T-helper 2 cell (primary cell): ENCODE results near the gene SLC22A4.

Experiments used
- DNase-seq, 5 experiments: peaks; one replicate each; pipeline versions ENCODE4 v3.0.0 to v3.0.0-alpha.2; 2012 to 2022

The SLC22A4 gene

GRCh38 chr5:132344775-132345514 is 50.8 kb downstream of the SLC22A4 start:
- no peak for DNase-seq

GRCh38 chr5:132353486-132353995 is 59.3 kb downstream of the SLC22A4 start:
- no peak for DNase-seq

DNA sequence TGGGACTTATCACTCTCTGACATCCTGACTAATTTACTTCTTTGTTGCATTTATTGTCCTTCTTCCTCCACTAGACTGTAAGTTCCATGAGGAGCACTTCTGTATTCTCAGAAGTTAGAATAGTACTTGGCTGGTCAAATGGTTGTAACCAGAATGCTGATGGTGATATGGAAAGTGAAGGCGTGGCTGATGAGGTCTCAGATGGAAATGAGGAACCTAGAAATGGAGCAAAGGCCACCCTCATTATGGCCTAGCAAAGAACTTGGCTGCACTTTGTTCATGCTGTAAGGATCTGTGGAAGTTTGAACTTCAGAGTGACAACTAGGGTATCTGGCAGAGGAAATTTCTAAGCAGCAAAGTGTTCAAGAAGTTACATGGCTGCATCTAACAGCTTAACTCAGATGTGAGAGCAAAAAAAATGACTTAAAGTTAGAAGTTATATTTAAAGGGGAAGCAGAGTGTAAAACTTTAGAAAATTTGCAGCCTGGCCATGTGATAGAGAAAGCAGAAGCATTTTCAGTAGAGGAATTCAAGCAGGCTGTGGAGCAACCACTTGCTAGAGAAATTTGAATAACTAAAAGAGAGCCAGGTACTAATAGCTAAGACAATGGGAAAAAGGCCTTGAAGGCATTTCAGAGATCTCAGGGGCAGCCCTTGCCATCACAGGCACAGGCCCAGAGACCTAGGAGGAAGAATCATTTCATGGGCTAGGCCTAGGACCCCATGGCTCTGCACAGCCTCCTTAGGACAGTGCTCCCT is 60.4 kb downstream of the SLC22A4 start:
- DNase-seq = no peak

DNA sequence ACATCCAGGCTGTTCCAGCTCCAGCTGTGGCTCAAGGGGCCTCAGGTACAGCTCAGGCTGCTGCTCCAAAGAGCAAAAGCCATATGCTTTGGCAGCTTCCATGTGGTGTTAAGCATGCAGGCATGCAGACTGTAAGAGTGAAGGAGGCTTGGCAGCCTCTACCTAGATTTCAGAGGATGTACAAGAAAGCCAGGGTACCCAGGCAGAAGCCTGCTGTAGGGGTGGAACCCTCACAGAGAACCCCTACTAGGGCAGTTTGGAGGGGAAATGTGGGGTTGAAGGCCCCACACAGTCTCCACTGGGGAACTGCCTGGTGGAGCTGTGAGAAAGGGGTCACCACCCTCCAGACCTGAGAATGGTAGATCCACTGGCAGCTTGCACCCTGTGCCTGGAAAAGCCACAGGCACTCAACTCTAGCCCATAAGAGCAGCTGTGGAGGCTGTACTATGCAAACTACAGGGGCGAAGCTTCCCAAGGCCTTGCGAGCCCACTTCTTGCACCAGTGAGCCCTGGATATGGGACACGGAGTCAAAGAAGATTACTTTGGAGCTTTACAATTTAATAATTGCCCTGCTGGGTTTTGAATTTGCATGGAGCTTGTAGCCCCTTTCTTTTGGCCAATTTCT is 61.1 kb downstream of the SLC22A4 start:
- no peak for DNase-seq

DNA sequence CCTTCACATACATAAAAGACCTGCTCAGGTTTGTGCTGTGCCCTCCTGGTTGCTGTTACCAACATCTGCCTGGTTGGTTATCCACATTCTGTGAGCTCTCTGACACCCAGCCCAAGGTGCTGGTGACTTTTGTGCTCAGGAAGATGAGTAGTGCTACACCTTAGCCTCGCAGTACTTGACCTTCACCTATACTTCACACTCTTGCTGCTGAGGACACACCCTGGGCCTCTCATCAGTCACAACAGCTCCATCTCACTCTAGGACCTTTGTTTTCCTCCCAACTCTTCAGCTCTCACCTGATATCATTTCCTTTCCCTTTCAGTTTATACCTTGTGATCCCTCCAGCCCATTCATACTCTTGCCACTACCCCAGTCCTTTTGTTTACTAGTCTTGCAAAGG is 64.6 kb downstream of the SLC22A4 start:
- DNase-seq = no peak

DNA sequence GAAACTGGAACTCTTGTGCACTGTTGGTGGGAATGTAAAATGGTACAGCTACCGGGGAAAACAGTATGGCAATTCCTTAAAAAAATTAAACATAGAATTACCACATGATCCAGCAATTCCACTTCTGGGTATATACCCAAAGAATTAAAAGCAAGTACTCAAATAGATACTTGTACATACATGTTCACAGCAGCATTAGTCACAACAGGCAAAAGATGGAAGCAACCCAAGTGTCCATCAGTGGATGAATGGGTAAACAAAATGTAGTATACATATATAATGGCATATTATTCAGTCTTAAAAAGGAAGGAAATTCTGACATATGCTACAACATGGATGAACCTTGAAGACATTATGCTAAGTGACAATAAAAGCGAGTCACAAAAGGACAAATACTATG is 67.9 kb downstream of the SLC22A4 start:
- DNase-seq = no peak

DNA sequence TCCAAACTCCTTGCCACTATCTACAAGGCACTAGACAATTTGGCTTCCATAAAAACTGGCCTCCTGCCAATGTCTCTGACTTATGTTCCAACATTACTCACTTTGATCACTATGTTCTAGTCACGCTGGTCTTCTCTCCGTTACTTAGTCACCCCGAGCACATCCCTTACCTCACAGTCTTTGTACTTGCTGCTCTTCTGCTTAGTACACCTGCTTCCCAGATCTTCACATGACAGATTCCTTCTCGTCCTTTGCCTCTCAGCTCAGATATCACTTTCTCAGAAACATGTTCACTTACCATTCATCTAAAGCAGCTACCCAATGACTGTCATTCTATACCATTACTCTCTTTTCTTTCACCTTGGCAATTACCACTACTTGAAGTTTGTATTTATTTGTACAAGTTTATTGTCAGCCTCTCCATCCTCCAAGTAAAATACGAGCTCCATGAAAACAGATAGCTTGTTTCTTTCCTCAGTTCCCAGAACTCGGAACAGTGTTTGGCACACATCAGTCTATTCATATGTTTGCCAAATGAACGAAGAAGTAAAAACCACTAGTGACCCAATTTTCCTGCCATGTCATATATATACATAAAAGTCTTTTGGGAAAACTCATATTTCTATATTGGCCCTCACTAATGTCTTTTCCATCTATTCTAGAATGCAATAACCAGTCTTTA is 69.4 kb downstream of the SLC22A4 start:
- DNase-seq = no peak

DNA sequence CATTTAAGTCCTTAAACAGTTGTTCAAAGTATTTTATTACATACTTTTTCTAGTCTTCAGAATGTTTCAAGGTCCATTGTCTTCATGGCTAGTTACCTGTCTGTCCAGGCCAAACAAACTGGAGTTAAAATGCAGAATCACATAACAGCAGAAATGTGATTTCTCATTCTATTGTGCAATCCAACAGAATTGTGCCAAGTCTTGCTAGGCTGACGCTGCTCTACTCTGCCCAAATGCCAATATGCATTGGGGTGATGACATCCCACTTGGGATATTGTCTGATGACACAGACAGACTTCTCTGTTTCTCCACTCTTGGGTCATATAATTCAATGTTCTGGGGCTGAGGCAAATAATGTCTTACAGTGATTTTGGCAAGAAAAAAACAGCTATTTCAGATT is 70.1 kb downstream of the SLC22A4 start:
- DNase-seq = no peak

GRCh38 chr5:132365213-132365612 is 71.0 kb downstream of the SLC22A4 start:
- DNase-seq = no peak

DNA sequence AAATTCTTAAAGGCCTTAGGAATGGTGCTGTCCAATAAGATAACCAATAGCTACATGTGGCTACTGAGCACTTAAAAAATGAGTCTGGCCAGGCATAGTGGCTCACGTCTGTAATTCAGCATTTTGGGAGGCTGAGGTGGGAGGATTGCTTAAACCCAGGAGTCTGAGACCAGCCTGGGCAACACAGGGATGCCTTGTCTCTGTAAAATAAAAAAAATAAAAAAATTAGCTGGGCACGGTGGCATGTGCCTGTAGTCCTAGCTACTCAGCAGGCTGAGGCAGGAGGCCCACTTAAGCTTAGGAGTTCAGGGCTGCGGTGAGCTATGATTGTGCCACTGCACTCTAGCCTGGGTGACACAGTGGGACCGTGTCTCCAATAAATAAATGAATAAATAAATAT is 74.0 kb downstream of the SLC22A4 start:
- DNase-seq = no peak

GRCh38 chr5:132369007-132369473 is 74.8 kb downstream of the SLC22A4 start:
- DNase-seq = no peak

DNA sequence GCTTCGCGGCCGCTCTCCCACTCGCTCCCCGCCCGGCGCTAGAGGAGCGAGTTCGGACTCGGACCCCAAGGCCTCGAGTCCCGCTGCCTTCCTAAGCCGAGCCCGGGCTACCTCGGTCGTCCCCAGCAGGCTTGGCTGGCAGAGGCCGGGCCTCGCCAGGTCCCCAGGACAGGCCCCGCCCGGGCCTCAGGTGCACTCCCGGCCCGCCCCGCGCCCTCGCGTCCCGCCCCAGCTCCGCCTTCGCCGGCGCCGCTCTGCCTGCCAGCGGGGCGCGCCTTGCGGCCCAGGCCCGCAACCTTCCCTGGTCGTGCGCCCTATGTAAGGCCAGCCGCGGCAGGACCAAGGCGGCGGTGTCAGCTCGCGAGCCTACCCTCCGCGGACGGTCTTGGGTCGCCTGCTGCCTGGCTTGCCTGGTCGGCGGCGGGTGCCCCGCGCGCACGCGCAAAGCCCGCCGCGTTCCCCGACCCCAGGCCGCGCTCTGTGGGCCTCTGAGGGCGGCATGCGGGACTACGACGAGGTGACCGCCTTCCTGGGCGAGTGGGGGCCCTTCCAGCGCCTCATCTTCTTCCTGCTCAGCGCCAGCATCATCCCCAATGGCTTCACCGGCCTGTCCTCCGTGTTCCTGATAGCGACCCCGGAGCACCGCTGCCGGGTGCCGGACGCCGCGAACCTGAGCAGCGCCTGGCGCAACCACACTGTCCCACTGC is 75.4 kb downstream of the SLC22A4 start, which contains the start of gene SLC22A5:
Gene SLC22A5, plus strand, starts transcription at position 237 of the 707 bp plus-strand sequence. Its CDS starts 263 bp downstream, at position 500.
- peak; percentile 47 to 79 (median 63) for DNase-seq

DNA sequence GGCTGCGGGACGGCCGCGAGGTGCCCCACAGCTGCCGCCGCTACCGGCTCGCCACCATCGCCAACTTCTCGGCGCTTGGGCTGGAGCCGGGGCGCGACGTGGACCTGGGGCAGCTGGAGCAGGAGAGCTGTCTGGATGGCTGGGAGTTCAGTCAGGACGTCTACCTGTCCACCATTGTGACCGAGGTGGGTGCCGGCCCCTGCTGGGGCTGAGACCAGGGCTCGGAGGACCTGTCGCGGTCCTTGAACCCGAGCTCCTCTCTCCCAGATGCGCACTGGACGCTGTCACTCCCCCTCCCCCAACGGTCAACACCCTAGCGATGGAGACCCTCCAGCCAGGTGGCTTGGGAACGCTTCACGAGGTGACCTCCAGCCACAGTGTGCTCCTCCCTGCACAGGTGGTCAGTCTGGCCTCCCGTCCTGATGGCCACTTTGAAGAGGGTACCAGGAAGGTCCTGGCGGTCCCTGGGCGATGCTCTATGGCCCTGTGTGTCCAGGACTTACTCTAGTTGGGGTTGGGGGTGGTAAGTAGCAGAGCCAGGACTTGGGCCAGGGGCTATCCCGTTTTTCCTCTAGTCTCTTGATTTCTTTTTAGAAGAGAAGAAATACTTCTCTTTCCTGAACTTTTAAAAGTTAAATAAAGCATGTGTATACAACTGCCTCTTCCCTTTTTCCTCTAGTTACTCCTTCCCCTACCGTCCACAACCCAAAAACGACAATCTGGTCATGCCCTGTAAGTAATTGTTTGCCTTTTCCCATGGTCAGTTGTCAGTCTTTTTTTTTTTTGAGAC is 76.2 kb downstream of the SLC22A4 start:
- DNase-seq = no peak

DNA sequence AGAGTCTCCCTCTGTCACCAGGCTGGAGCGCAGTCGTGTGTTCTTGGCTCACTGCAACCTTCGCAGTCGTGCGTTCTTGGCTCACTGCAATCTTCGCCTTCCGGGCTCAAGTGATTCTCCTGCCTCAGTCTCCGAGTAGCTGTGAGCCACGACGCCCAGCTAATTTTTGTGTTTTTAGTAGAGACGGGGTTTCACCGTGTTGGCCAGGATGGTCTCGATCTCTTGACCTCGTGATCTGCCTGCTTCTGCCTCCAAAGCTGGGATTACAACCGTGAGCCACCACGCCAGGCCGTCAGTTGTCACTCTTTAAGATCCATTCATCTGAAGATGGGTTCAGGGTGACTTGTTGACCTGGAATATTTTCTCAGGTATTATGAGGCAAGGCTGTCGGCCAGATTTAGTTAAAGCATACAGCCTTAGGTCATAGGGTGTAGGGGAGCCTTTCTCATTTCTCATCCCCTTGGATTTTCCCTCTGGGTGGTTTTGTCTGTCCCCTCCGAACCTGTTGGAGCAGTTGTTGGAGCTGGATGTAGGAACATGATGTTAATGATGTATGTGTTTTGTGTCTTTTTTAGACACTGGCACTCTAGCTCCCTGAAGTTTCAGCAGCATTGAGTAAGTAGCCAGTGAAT is 76.9 kb downstream of the SLC22A4 start:
- no peak for DNase-seq

DNA sequence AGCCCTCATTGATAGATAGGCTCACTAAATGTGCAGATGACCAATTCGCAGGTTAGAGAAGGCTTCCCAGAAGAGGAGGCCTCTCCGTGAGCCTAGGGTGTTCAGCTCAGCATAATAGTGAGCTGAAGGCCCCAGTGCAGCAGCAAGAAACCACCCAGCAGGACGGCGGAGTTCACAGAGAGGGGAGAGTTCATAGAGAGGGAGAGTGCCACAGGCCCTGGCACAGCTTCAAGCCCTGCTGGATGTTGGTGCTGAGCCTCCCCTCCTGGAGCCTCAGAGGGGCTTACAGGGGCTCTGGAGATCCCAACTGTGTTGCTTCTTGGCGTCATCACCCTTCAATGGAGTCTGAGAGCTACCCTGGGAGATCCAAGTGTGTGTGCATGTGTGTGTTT is 77.4 kb downstream of the SLC22A4 start:
- no peak for DNase-seq

GRCh38 chr5:132372127-132372526 is 77.9 kb downstream of the SLC22A4 start:
- DNase-seq = no peak

DNA sequence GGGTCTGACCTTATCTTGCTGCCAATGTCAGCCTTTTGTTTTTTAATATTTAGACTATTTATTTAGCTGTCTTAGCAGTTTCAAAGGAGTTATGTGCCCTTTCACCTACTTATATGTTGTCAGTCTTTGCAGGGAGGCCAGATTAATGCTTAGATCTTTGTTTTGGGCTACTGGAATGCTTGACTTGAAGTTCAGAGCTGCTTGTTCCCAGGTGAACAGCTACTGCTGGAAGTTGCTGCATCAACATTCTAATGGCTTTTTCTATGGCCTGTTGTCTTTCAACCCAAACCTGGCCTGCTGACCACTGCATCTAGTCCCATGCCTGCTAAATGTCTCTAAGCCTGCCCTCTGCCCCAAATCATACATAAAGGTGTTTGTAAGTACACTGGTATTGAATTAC is 78.3 kb downstream of the SLC22A4 start:
- no peak for DNase-seq

DNA sequence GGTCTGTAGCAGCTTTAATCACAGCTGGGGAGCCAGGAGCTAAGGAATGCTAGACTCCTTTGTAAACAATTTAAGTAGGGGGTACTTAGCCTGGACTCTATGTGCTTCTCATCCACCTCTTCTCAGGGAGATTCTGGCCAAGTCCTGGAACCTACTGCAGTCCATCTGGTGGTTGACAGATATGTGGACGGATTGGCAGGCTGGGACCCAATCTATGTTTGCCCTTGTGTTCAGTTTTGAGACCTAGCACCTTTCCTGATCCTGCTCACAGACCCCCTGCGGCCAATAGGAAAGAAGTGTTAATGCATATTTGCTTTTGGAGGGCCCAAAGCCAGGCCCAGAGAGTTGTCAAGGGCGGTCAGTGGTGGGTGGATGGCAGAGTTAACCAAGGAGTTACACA is 81.8 kb downstream of the SLC22A4 start:
- no peak for DNase-seq

GRCh38 chr5:132376694-132377641 is 82.8 kb downstream of the SLC22A4 start:
- no peak for DNase-seq

DNA sequence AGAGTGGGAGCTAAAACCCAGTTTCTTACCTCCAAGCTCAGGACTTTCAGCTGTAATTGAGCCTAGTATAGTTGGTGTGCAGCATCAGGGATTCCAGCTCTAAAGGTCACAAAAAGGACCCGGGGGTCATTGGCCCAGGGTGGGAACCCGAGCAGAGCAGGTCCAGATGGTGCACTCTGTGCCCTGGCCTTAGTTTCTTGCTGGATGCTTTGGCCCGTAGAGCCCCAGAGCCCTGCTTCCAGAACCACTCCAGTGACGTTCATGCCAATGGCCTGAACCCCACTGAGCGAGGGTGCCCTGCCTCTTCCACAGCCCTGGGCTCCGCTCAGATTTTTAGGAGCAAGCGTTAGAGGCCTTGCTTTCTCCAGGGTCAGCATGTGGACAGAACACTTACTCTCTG is 83.5 kb downstream of the SLC22A4 start:
- no peak for DNase-seq
